H7 (cell line): Measurements from ENCODE around the gene ALDH4A1. TPM values are rescaled to one million over a fixed set of nuclear protein-coding genes. Genes with fewer than 3 reads are reported as not detected.
"Not testable (repeated sequence)": the region's sequence is repeated elsewhere in the genome, so short reads cannot be mapped to it uniquely, and the experiment has no call there.

ENCODE experiments used
- DNase-seq: peaks from one replicate; pipeline ENCODE4 v3.0.0; 2012
- H3K27me3 ChIP-seq: 2 replicates; pipeline ENCODE4 v1.6.0; 2011; ENCODE audit warnings: mild to moderate bottlenecking, low read length; ENCODE audit not compliant: control insufficient read depth, insufficient read depth
- H3K36me3 ChIP-seq: replicated peaks from 2 replicates; pipeline ENCODE4 v1.5.1; 2011; ENCODE audit warnings: low read length; ENCODE audit not compliant: control insufficient read depth, insufficient read depth
- H3K4me3 ChIP-seq: 2 replicates; pipeline ENCODE4 v1.5.1; 2011; ENCODE audit warnings: low read depth, mild to moderate bottlenecking, control low read depth, low read length, moderate library complexity; ENCODE audit not compliant: insufficient read depth
- total RNA-seq: library from RNA; depleted of rRNA; stranded (reverse); fragments of >200 nt; shearing (Covaris generic); gene quantifications from 2 replicates; pipeline ENCODE4 v1.2.3, GENCODE V29; 2014

Gene ALDH4A1
- total RNA-seq, 1 experiment from 2014 or later: 23.8 TPM

DNA sequence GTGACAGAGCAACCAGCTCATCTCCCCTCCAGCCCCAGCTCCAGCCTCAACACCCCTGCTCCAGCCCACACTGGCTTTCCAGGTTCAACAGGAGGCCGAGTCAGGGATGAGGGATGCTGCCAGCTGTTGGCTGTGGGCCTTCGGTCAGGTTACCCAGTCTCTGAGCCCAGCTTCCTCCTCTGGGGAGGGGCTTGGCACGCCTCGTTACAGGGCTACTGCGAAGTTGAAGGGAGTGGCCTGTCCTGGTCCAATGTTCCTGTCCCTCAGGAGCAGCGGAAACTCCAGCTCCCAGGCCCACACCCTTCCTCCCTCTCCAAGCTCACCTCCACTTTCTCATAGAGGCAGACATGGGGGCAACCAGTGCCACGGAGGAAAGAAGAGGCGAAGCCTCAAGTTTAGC lies 27.8 kb downstream of the ALDH4A1 start:
- H3K36me3 ChIP-seq: no peaks in the 10 kb centered on the region; the same call in 1 of the 2 replicates
- no peak overlapping the region for H3K4me3 ChIP-seq
- no peaks in the 10 kb centered on the region for H3K27me3 ChIP-seq
- no peak for DNase-seq

DNA sequence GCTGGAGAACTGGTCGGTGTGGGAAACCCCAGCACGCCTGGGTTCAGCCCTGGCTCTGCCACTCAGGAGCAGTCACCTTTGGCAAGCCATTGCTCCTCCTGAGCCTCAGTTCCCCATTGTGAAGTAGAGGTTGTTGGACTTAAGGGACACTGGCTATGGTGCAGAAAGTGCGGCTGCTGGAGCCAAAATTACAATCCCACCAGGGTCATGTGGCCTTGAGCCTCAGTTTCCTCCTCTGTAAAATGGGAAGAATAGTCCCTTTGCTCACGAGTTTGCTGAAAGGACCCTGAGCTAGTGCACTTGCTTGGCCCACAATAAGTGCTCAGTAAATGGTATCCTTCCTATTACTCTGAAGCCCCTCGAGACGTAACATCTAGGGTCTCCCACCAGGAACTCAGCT lies 28.3 kb downstream of the ALDH4A1 start:
- no peak for DNase-seq
- no peaks in the 10 kb centered on the region for H3K27me3 ChIP-seq
- H3K4me3 ChIP-seq: no peak overlapping the region
- no peaks in the 10 kb centered on the region; the same call in 1 of the 2 replicates for H3K36me3 ChIP-seq

DNA sequence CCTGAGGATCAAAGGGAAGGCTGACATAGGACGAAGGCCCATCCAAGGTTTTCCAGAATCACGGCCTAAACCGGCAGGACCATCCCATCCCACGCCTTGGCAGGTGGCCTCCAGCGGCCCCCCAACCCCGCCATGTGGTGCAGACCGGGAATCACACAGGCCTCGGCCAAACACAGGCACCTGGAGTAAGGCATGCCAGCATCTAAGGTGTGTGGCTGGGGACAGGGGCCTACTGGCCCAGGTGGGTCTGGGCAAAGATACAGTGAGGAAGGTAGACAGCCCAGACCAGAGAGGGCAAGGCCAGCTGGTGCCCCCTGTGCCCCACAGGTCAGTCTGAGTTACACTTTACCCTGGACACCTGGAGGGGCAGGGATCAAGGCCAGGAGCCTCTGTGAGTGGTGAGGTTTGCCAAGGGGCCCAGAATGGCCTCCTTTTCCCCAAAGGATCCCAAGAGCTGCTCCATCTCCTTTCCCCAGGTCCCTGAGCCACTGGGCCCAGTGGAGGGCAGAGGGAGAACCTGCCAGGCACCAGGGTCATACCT lies 30.2 kb downstream of the ALDH4A1 start:
- Histone ChIP-seq H3K27me3 (no peaks in the 10 kb centered on the region), H3K36me3 (no peaks in the 10 kb centered on the region; the same call in 1 of the 2 replicates), H3K4me3 (no peak overlapping the region)
- no peak for DNase-seq

DNA sequence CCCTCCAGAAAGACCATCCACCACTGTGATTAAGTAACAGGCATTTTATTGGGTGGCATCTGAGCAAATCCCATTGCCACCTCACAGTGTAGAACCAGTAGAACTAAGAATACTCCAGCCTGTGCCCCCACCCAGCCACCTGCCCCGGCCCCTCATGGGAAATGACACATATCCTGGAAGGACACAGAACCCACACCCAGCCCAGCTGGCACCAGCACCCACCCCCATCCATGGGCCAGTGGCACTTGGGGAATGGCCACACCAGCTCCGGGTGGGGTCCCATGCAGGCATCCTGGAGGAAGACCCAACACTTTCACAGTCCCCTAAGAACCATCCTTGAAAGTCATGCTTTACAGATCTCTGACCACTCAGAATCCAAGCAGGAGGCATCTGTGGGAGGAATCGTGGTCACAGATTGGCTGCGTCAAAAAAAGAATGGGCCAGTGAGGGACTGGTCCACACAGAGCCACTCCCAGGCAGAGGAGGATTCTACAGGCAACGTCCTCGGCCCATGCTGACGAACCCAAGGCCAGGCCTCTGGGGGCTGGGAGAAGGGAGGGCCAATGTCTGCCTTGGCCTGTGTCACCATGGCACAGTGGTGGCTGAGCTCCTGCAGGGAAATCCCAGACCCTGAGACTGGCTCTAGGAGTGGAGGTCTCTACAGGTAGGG lies 30.8 kb downstream of the ALDH4A1 start:
- DNase-seq: no peak
- Histone ChIP-seq H3K4me3 (no peak overlapping the region), H3K27me3 (no peaks in the 10 kb centered on the region), H3K36me3 (no peaks in the 10 kb centered on the region; the same call in 1 of the 2 replicates)

DNA sequence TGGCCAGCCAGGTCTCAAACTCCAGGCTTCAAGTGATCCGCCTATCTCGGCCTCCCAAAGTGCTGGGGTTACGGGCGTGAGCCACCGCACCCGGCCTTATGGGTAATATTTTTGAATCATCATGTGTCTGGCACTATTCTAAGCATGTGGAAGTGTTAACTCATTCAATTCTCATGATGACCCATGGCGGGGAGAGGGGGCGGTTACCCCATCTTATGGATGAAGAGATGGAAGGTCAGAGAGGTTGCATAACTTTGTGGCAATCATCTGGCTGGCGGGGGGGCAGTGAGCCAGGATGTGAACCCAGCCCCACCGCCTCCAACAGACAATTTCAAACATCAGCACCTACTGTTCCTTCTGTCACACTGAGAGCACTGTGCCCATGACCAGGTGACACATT lies 31.4 kb downstream of the ALDH4A1 start:
- DNase-seq: no peak

DNA sequence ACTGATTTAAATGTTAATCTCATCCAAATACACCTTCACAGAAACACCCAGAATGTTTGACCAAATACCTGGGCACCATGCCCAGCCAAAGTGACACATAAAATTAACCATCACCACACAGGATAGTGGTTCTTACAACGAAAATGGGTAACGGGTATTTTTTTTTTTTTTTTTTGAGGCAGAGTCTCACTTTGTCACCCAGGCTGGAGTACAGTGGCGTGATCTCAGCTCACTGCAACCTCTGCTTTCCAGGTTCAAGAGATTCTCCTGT lies 31.8 kb downstream of the ALDH4A1 start:
- H3K27me3 ChIP-seq, H3K4me3 ChIP-seq, H3K36me3 ChIP-seq, DNase-seq: not testable (repeated sequence)

More for the DNA sequence above, 31.4 kb downstream of the ALDH4A1 start:
- Histone ChIP-seq H3K4me3 (no peak overlapping the region), H3K36me3 (no peaks in the 10 kb centered on the region; the same call in 1 of the 2 replicates), H3K27me3 (no peaks in the 10 kb centered on the region)

DNA sequence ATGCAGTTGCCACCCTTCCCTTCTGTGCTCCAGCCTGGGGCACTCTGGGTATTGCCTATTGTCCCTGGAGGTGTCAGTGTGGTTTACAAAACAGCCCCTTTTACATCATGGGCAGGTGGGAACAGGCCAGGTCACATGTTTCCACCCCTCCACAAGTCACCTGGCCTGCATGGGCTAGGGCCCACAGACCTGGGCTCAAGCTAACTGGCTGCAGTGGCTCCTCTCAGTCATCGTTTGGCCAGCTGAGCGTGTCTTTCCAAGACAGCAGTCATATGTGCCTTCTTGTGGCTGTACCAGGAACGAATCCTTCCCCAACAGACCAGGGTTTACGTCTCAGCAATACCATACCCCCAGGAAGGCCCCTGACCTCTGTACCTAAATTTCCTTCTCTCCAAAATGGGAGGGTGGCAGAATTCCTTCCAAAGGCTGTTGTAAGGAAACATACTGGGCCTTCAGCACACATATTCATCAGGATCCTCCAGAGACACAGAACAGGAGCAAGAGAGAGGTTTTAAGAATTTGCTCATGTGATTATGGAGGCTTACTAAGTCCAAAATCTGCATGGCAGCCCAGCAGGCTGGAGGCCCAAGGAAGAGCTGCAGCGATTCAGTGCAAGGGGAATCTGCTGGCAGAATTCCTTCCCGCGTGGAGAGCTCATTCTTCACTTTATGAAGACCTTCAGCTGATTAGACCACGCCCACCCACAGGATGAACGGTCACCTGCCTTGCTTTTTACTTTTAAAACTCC lies 32.3 kb downstream of the ALDH4A1 start:
- no peaks in the 10 kb centered on the region; the same call in 1 of the 2 replicates for H3K36me3 ChIP-seq
- H3K27me3 ChIP-seq: no peaks in the 10 kb centered on the region
- no peak for DNase-seq

DNA sequence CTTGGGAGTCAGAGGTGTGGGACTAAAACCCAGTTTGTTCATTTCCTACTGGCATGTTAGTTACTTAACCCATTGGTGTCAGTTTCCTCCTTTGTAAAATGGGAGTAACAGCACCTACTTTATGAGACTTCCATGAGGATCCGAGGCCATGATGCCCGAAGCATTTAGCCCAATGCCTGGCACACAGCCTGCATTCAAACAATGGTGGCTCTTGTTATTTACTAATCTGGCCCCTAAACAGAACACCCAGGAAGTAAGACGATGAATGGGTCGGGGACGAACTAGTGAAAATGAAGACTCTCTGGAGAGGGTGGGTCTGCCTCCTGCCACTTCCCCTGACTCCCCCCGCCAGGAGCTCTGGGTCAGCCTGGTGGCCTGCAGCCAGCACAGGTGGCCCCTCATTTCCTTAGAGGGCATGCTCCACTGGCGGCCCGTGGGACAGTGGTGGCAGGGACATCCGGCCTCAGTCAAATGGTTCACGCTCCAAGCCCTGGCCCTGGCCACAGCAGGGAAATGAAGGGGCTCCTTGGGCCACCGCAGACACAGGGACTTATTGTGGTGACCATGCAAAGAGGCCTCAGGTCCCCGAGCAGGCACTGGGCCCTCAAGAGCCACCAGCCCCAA lies 33.4 kb downstream of the ALDH4A1 start:
- no peak for DNase-seq
- Histone ChIP-seq H3K27me3 (no peaks in the 10 kb centered on the region), H3K36me3 (no peaks in the 10 kb centered on the region; the same call in 1 of the 2 replicates), H3K4me3 (no peak overlapping the region)

More for the DNA sequence above, 32.3 kb downstream of the ALDH4A1 start:
- H3K4me3 ChIP-seq: no peak overlapping the region

DNA sequence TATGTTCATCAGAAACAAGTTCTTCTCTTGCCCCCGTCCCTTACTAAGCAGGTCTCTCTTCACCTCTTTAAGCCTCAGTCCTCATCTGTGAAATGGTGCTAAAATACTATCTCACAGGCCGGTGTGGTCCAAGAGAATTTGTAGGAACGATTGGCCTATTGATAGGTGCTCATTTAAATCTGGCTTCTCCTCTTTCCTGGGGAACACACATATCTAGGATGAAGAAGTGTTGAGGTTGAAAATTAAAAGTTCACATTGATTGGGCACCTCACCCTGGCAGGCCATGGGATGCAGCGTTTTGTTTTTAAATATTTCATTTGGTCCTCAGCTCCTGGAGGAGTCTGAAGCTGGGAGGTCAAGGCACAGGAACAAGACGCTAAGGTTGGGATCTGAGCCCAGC lies 34.0 kb downstream of the ALDH4A1 start:
- no peaks in the 10 kb centered on the region; the same call in 1 of the 2 replicates for H3K36me3 ChIP-seq
- H3K4me3 ChIP-seq: no peak overlapping the region
- H3K27me3 ChIP-seq: no peaks in the 10 kb centered on the region
- no peak for DNase-seq

DNA sequence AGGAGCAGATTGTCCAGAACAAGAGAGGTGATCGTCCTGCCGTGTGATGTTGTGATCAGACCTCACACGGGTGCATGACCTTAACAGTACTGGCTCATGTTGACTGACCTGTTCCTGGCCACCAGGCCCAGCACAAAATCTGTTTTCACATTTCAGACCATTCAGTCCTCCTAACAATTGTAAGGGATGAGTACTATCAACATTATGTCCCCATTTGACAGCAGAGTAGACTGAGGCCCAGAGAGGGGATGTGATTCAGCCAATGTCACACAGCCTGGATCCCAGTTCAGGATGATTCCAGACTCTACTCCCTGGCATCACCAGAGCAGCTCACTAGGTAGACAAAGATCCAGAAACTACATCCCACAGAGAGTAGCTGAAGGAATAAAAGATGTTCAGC lies 35.5 kb downstream of the ALDH4A1 start:
- Histone ChIP-seq H3K36me3 (no peaks in the 10 kb centered on the region), H3K27me3 (no peaks in the 10 kb centered on the region), H3K4me3 (no peak overlapping the region)
- no peak for DNase-seq

DNA sequence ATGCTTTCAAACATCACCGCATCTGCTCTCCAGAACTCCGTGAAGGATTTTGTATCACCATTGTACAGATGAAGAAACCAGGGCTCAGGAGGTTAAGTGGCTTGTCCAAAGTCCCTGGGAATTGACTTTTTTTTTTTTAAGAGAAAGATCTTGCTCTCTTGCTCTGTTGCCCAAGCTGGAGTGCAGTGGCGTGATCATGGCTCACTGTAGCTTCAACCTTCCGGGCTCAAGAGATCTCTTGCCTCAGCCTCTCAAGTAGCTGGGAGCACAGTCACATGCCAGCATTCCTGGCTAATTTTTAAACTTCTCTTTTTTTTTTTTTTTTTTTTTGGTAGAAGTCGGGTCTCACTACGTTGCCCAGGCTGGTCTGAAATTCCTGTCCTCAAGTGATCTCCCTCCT lies 36.0 kb downstream of the ALDH4A1 start:
- Histone ChIP-seq H3K27me3 (no peaks in the 10 kb centered on the region), H3K36me3 (no peaks in the 10 kb centered on the region), H3K4me3 (no peak overlapping the region)
- DNase-seq: no peak

DNA sequence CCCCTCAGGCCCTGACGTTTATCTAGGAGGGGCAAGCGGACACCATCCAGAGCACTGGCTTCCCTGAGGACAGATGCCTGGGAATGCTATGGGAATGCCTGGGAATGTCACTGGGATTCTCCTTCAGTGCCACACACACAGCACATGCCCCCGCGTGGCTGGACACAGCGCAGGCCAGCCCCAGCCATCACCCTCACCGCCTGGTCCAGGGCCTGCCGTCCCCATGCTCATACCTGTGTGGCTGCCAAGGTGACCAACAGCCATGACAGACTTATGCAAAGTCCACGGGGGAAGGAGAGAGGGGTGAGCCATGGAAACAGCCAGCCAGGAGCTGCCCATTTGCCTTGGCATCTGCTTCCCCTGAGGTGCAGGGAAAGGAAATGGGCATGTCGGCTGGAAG lies 37.2 kb downstream of the ALDH4A1 start:
- no peak for DNase-seq
- no peaks in the 10 kb centered on the region for H3K36me3 ChIP-seq
- no peaks in the 10 kb centered on the region for H3K27me3 ChIP-seq
- no peak overlapping the region for H3K4me3 ChIP-seq

DNA sequence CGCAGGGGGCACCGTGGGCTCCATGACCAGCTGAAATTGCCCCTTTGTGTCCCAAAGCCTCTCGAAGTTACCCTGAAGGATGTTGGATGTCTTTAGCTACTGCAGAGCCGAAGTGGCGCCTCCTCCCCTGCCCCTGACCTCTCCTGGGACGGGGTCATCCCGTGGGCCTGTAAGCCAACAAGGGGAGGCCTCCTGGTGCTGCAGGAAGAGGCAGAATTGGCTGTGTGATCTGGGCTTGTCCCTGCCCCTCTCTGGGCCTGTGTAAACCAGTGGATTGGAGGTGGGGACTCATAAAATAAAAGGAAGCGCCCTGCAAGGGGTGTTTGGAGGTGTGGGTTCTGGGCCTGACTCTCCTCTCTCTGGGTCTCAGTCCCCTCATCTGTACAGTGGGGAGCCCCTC lies 40.8 kb downstream of the ALDH4A1 start:
- no peaks in the 10 kb centered on the region for H3K27me3 ChIP-seq
- H3K4me3 ChIP-seq: no peak overlapping the region
- DNase-seq: no peak
- H3K36me3 ChIP-seq: no peaks in the 10 kb centered on the region

DNA sequence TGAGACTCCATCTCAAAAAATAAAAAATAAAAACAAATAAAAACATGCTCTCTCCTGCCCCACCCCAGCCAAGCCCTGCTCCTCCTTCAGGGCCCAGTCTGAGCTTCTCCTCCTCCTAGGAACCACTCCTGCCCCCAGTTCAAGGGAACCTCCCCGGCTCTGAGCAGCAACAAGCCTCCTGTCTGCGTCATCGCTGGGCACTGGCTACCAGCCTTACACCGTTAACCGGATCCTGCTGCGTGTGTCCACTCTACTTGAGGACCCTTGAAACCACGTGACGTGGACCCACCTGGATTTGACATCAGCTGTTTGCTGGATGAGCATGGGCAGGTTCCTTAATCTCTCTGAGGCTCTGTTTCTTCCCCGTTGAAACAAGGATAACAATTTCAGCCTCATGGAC lies 41.3 kb downstream of the ALDH4A1 start:
- Histone ChIP-seq H3K36me3 (no peaks in the 10 kb centered on the region), H3K4me3 (no peak overlapping the region), H3K27me3 (no peaks in the 10 kb centered on the region)
- no peak for DNase-seq

DNA sequence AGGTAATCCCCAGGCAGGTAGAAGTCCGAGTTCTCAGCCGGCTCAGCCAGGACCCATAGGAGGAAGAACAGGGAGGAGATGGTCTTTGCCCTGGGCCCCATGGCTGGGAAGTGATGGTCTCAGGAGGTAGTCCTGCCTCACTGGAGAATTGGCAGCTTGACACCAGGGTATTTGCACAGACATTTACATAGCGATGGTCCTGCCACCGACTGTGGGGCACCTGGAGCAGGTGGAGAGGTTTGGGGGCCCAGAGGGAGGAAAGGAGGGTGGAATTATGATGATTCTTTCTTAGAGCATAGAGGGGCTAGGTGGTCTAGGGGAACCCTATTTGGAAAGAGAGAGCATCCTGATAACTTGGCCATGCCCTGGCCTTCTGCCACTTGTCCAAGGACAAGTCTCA lies 42.8 kb downstream of the ALDH4A1 start, which contains the start of gene TAS1R2:
Gene TAS1R2, minus strand, starts transcription at position 101 of the 400 bp plus-strand sequence. Its CDS starts 0 bp downstream, at position 101.
- no peak for DNase-seq
- Histone ChIP-seq H3K27me3 (no peaks in the 10 kb centered on the region; the same call in 1 of the 2 replicates), H3K36me3 (no peaks in the 10 kb centered on the region), H3K4me3 (no peak within 1 kb of the TSS)
